Type B pancreatic cell (in vitro differentiated cells): ENCODE measurements around the gene ZC3H4. TPM values are rescaled to one million over a fixed set of nuclear protein-coding genes. Genes with fewer than 3 reads are reported as not detected.
A peak's percentile ranks its signal among the peaks of the same experiment; 100 is the strongest.

Source experiments
- DNase-seq: peaks from one replicate; pipeline ENCODE4 v3.0.0; 2021; ENCODE audit warnings: mixed read lengths; ENCODE audit not compliant: unreplicated experiment; ENCODE audit errors: extremely low spot score
- H3K27ac Mint-ChIP-seq: 2 replicates; pipeline ENCODE4 v1.8.0; 2021; ENCODE audit warnings: mild to moderate bottlenecking, mixed read lengths
- H3K27me3 Mint-ChIP-seq: 2 replicates; pipeline ENCODE4 v1.8.0; 2021; ENCODE audit warnings: mixed read lengths
- H3K36me3 Mint-ChIP-seq: 2 replicates; pipeline ENCODE4 v1.8.0; 2021; ENCODE audit warnings: mixed read lengths
- H3K4me1 Mint-ChIP-seq: one replicate; pipeline ENCODE4 v1.8.0; 2021; ENCODE audit warnings: mixed read lengths; ENCODE audit not compliant: unreplicated experiment
- H3K4me3 Mint-ChIP-seq: 2 replicates; pipeline ENCODE4 v1.8.0; 2021; ENCODE audit warnings: mild to moderate bottlenecking, mixed read lengths
- H3K9me3 Mint-ChIP-seq: 2 replicates; pipeline ENCODE4 v1.8.0; 2021; ENCODE audit warnings: mixed read lengths
- total RNA-seq: library from RNA; stranded (reverse); gene quantifications from 2 replicates; pipeline ENCODE4 v1.2.1, GENCODE V29; 2021; ENCODE audit warnings: low replicate concordance
- TF ChIP-seq, protein P1 (sequence below): fragments of 200-600 bp; sonication (generic); conservative IDR thresholded peaks from 2 replicates; pipeline ENCODE4 v1.5.0; 2021; ENCODE audit warnings: antibody characterized with exemption, mild to moderate bottlenecking

The ZC3H4 gene
- total RNA-seq, 1 donor from 2014 or later, result 71.4 TPM

DNA sequence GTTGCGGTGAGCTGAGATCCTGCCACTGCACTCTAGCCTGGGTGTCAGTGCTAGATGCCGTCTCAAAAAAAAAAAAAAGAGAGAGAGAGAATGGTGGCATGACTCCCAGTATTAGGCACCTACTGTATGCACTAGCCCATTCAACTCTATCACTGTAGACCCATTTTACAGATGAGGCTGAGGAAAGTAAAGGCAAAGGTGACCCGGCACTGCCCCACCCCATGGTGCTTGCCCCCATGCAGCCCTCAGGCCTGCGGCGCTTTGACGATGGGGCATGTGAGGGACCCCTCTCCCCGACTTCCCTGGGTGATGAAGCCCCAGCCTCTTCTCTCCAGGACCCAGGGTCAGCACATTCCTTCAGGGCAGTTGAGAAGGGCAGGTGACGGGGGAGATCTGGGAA is 86.7 kb downstream of the ZC3H4 start:
- TF ChIP-seq, protein P1, sequence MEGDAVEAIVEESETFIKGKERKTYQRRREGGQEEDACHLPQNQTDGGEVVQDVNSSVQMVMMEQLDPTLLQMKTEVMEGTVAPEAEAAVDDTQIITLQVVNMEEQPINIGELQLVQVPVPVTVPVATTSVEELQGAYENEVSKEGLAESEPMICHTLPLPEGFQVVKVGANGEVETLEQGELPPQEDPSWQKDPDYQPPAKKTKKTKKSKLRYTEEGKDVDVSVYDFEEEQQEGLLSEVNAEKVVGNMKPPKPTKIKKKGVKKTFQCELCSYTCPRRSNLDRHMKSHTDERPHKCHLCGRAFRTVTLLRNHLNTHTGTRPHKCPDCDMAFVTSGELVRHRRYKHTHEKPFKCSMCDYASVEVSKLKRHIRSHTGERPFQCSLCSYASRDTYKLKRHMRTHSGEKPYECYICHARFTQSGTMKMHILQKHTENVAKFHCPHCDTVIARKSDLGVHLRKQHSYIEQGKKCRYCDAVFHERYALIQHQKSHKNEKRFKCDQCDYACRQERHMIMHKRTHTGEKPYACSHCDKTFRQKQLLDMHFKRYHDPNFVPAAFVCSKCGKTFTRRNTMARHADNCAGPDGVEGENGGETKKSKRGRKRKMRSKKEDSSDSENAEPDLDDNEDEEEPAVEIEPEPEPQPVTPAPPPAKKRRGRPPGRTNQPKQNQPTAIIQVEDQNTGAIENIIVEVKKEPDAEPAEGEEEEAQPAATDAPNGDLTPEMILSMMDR, result no peak
- H3K27me3 Mint-ChIP-seq, result peaks cover 77% of the 10 kb centered on the region
- H3K4me3 Mint-ChIP-seq, result no peak overlapping the region
- peaks cover 4% of the 10 kb centered on the region for H3K4me1 Mint-ChIP-seq
- no peak for DNase-seq
- no peaks in the 10 kb centered on the region for H3K9me3 Mint-ChIP-seq
- H3K36me3 Mint-ChIP-seq, result no peaks in the 10 kb centered on the region
- no peak overlapping the region for H3K27ac Mint-ChIP-seq

DNA sequence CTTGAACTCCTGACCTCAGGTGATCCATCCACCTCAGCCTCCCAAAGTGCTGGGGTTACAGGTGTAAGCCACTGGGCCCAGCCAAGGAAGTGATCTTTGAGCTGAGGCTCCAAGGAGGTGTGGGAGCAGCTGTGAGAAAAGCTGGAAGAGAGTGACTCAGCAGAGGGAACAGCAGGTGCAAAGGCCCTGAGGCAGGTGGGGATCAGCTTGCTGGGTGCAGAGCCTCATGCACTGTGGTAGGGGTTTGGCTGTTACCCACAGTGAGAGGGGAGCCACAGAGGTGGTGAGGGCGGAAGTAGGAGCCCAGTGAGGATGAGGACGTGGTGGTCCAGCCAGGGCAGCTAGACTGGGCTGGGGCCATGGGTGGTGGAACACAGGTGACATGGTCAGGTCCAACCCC is 87.4 kb downstream of the ZC3H4 start:
- no peak for DNase-seq
- Mint-ChIP-seq H3K27ac (no peak overlapping the region), H3K36me3 (no peaks in the 10 kb centered on the region), H3K27me3 (peaks cover 76% of the 10 kb centered on the region), H3K4me1 (peaks cover 4% of the 10 kb centered on the region), H3K9me3 (no peaks in the 10 kb centered on the region), H3K4me3 (no peak overlapping the region)
- TF ChIP-seq, protein P1, result no peak

DNA sequence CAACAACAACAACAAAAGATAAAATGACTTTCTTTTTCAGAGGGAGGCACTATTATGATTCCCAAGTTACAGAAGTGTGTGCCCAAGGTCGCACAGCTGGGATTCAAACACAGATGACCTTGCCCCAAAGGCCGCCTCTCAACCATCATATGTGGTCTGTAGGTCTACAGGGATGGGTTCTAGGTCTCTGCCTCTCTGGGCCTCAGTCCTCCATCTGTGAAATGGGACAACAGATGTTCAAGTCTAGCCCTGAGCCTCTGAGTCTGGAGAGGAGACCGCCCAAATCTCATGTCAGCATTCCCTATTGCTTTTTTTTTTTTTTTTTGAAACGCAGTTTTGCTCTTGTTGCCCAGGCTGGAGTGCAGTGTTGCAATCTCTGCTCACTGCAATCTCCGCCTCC is 89.1 kb downstream of the ZC3H4 start:
- Mint-ChIP-seq H3K27ac (no peak overlapping the region), H3K4me3 (no peak overlapping the region), H3K9me3 (no peaks in the 10 kb centered on the region), H3K27me3 (peaks cover 74% of the 10 kb centered on the region), H3K4me1 (peaks cover 4% of the 10 kb centered on the region), H3K36me3 (no peaks in the 10 kb centered on the region)
- TF ChIP-seq, protein P1, result no peak
- DNase-seq, result no peak

DNA sequence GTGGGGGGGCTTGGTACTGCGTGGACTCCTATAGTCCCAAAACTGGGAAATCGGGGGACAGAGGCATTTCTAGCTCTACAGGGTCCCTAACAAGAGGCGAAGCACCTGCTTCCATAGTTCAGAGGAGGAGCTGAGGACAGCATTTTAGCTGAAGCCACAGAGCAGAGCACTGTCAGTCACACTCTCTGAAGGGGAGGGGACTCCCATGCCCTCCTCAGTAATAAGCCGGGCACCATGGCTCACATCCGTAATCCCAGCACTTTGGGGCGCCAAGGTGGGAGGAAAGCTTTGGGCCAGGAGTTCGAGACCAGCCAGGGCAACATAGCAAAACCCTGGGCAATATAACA is 90.2 kb downstream of the ZC3H4 start:
- Mint-ChIP-seq H3K27ac (no peak overlapping the region), H3K4me3 (peak overlapping the region; percentile 47)
- no peak for DNase-seq

DNA sequence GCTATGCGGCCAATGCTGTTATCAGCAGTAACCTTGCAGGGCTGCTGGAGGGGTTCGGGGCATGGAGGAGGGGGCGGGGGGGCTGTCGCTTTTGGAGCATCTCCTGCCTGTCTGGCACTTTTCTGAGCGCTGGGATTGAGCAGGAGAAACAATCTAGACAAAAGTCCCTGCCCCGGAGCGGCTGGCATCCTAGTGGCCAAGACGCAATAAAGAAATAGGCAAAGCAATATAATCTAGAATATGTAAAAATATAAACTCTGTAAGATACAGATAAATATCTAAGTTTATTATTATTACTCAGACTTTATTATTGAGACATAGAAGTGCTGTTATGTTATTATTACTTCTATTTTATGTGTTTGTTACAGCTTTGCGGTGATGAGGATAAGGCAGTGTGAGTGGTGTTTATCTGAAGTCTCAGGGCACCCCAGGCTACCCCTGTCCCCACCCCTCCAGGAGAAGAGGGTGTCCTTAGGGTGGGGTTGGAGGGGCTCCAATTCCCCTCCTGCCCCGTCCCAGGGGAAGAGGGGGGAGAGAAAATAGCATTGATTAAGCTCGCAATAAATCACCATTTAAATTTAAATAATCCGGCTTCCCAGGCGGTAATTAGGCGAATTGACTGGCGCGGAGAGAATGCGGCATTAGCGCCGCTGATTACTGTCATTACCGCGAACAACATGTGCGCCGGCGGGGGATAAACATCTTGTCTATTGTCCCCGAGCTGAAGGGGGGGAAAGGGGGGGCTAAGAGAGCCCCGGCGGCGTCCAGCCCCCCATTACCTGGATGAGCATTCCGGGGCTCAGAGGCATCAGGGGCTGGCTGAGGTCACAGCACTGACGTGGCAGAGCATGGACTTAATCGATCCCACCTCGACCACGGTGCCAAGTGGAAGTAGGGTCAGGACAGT is 90.8 kb downstream of the ZC3H4 start:
- TF ChIP-seq, protein P1, result no peak
- Mint-ChIP-seq H3K36me3 (no peaks in the 10 kb centered on the region), H3K4me1 (peaks cover 4% of the 10 kb centered on the region), H3K27ac (no peak overlapping the region), H3K9me3 (no peaks in the 10 kb centered on the region), H3K27me3 (peaks cover 74% of the 10 kb centered on the region), H3K4me3 (peak overlapping the region; percentile 47)
- no peak for DNase-seq

More for the DNA sequence above, 90.2 kb downstream of the ZC3H4 start:
- TF ChIP-seq, protein P1, result no peak
- no peaks in the 10 kb centered on the region for H3K36me3 Mint-ChIP-seq
- no peaks in the 10 kb centered on the region for H3K9me3 Mint-ChIP-seq
- peaks cover 4% of the 10 kb centered on the region for H3K4me1 Mint-ChIP-seq
- H3K27me3 Mint-ChIP-seq, result peaks cover 78% of the 10 kb centered on the region
